ENCODE data around the gene SLC25A28.

SLC25A28 gene

DNA sequence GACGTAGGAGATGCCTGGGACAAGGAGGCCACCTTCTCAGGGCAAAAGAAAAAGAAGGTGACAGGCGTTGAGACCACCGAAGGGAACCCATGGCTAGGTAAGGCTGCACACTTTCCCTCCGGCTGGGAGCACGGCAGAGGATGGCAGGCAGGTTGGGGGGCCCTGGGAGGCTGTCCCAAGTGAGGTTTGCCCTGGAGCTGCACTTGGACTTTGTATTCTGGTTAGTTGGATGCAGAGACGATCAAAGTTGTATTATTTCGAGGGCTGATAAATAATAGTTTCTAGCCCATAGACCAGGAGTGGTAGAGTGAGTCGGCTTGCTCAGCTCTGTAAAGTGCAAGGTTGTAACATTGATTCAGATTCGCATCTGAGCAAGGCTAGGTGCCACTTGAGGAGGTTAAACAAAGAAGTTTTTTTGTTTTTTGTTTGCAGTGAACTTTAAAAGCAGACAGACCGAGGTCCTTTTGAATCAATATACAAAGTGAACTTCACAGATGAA lies 39.7 kb upstream of the SLC25A28 start:
- H3K4me1 ChIP-seq (ENCODE audit: control insufficient read depth, insufficient read depth, low read length): no peaks in the 10 kb centered on the region
- ChIA-PET POLR2A (interaction anchor here (0.5 to 2.8 kb wide), 8 partner anchors 12 to 229 kb away, joined by 3 to 28 read pairs (median 6); partner anchors contain the start of genes COX15, CUTC, GOT1 and SLC25A28), CTCF (interaction anchor here (0.7 to 0.9 kb wide), 3 partner anchors 18 to 72 kb away, joined by 3 to 4 read pairs (median 3); no protein-coding TSS in a partner anchor)
- H3K9me3 ChIP-seq (ENCODE audit: control insufficient read depth, insufficient read depth, low read depth, low read length): no peaks in the 10 kb centered on the region
- H3K27ac ChIP-seq (ENCODE audit: extremely low read depth, low read depth, low read length): peak overlapping the region; percentile 13; the same call in 1 of the 2 replicates
- peaks cover 17 to 21% of the 10 kb centered on the region in 2 experiments for H3K36me3 ChIP-seq (ENCODE audit: control insufficient read depth in 2 of 2, insufficient read depth in 1 of 2, low read length in 2 of 2)
- H3K4me3 ChIP-seq (ENCODE audit: low read depth, low read length): peak overlapping the region; percentile 84
- TF ChIP-seq ZBTB17 (tag by site-specific recombination; IDR thresholded peaks at IDR 0.05): 0 out of 2 replicates have a peak, but pooled peaks have one; percentile 47
- no peak for TF ChIP-seq ZNF148 (tag by site-specific recombination; IDR thresholded peaks at IDR 0.05; ENCODE audit: borderline replicate concordance)
- peak; percentile 61; the same call in 1 of the 2 replicates for TF ChIP-seq ZNF660 (tag by site-specific recombination; IDR thresholded peaks at IDR 0.05)
- TF ChIP-seq, protein P1, sequence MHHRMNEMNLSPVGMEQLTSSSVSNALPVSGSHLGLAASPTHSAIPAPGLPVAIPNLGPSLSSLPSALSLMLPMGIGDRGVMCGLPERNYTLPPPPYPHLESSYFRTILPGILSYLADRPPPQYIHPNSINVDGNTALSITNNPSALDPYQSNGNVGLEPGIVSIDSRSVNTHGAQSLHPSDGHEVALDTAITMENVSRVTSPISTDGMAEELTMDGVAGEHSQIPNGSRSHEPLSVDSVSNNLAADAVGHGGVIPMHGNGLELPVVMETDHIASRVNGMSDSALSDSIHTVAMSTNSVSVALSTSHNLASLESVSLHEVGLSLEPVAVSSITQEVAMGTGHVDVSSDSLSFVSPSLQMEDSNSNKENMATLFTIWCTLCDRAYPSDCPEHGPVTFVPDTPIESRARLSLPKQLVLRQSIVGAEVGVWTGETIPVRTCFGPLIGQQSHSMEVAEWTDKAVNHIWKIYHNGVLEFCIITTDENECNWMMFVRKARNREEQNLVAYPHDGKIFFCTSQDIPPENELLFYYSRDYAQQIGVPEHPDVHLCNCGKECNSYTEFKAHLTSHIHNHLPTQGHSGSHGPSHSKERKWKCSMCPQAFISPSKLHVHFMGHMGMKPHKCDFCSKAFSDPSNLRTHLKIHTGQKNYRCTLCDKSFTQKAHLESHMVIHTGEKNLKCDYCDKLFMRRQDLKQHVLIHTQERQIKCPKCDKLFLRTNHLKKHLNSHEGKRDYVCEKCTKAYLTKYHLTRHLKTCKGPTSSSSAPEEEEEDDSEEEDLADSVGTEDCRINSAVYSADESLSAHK (tag by site-specific recombination; IDR thresholded peaks at IDR 0.05): peak; percentile 52; the same call in 1 of the 2 replicates
- peak; percentile 62 for TF ChIP-seq ZBTB20 (tag by site-specific recombination; IDR thresholded peaks at IDR 0.05)
- no peak for TF ChIP-seq EGR2 (tag by site-specific recombination; IDR thresholded peaks at IDR 0.05; ENCODE audit: low read depth)
- TF ChIP-seq ZNF335 (tag by site-specific recombination; conservative IDR thresholded peaks at IDR 0.05): peak; percentile 67; the same call in 1 of the 2 replicates

GRCh38 chr10:99659031-99659867 lies 39.0 kb upstream of the SLC25A28 start, which contains the start of gene ENTPD7:
Gene ENTPD7, plus strand, starts transcription at chr10:99659509. Its CDS starts 448 bp downstream, at chr10:99659957.
- Histone ChIP-seq H3K4me3 (ENCODE audit: low read depth, low read length) (peak within 1 kb of the TSS; percentile 84), H3K4me1 (ENCODE audit: control insufficient read depth, insufficient read depth, low read length) (0 out of 2 replicates have a peak, but pooled peaks cover 2% of the 10 kb centered on the region), H3K36me3 (ENCODE audit: control insufficient read depth in 2 of 2, insufficient read depth in 1 of 2, low read length in 2 of 2) (peaks cover 16 to 21% of the 10 kb centered on the region in 2 experiments), H3K9me3 (ENCODE audit: control insufficient read depth, insufficient read depth, low read depth, low read length) (no peaks in the 10 kb centered on the region), H3K27ac (ENCODE audit: extremely low read depth, low read depth, low read length) (peak within 1 kb of the TSS; percentile 13; the same call in 1 of the 2 replicates)
- CTCF ChIA-PET: interaction anchor here (0.6 to 0.9 kb wide), 7 partner anchors 18 to 349 kb away, joined by 3 to 4 read pairs (median 3); partner anchors contain the start of genes COX15 and CUTC
- POLR2A ChIA-PET: interaction anchor here (0.5 to 2.8 kb wide), 12 partner anchors 8 to 687 kb away, joined by 3 to 28 read pairs (median 5); partner anchors contain the start of genes COX15, CUTC, GOT1 and SCD
- TF ChIP-seq BCL11B (tag by site-specific recombination; IDR thresholded peaks at IDR 0.05; ENCODE audit: low read depth) (0 out of 2 replicates have a peak, but pooled peaks have one; percentile 13), GLIS1 (tag by site-specific recombination; IDR thresholded peaks at IDR 0.05) (peak; percentile 51; the same call in 1 of the 2 replicates), ZNF704 (tag by site-specific recombination; IDR thresholded peaks at IDR 0.05) (0 out of 2 replicates have a peak, but pooled peaks have one; percentile 34), ZNF48 (tag by site-specific recombination; IDR thresholded peaks at IDR 0.05) (no peak), ZBTB11 (tag by site-specific recombination; conservative IDR thresholded peaks at IDR 0.05; ENCODE audit: low read depth) (peak; percentile 77), ZNF843 (tag by site-specific recombination; IDR thresholded peaks at IDR 0.05) (peak; percentile 40; the same call in 1 of the 2 replicates), PRDM10 (tag by site-specific recombination; IDR thresholded peaks at IDR 0.05) (peak; percentile 72), ZNF157 (tag by site-specific recombination; IDR thresholded peaks at IDR 0.05) (no peak)
- TF ChIP-seq, protein P2, sequence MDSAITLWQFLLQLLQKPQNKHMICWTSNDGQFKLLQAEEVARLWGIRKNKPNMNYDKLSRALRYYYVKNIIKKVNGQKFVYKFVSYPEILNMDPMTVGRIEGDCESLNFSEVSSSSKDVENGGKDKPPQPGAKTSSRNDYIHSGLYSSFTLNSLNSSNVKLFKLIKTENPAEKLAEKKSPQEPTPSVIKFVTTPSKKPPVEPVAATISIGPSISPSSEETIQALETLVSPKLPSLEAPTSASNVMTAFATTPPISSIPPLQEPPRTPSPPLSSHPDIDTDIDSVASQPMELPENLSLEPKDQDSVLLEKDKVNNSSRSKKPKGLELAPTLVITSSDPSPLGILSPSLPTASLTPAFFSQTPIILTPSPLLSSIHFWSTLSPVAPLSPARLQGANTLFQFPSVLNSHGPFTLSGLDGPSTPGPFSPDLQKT (IDR thresholded peaks at IDR 0.05; ENCODE audit: borderline replicate concordance, low read depth, low read length): no peak; the same call in 1 of the 2 replicates
